ENCODE results near the gene ADORA2B.

Gene ADORA2B

DNA sequence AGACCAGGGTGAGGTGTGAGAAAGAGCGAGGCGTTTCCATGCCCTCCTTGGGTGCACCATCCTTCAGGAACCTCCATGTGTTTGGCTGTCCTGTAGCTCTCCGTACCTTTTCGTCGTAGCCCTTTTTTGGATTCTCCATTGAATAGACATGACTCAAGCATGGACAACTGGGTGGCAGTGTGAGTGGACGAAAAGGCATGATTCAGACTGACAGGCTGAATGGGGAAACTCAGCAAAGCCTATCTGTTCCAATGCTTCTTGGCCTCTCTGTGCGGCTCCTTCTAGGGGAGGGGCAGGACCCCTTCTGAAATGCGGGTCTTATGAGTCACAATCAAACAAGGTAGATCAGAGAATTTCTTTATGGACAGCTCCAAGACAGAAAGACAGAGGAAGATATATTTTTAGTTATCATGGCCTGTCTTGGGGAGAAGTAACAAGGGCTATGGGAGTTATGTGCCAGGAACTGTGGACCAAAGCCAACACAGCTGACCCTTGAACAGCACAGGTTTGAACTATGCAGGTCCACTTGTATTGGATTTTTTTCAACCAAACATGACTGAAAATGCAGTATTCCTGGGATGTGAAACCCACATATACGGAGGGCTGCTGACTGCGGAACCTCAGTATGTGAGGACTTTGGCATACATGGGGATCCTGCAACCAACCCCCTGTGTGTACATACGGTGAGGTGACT is 22.9 kb downstream of the ADORA2B start:
- TF ChIP-seq REST (IDR thresholded peaks at IDR 0.05; ENCODE audit: insufficient replicate concordance, low read depth) (no peak), SPI1 (IDR thresholded peaks at IDR 0.05; ENCODE audit: borderline replicate concordance, low read depth) (no peak), POLR2AphosphoS5 (IDR thresholded peaks at IDR 0.05; ENCODE audit: low read depth) (no peak), GABPA (IDR thresholded peaks at IDR 0.05; ENCODE audit: low read depth) (no peak)
- TF ChIP-seq, protein P1, sequence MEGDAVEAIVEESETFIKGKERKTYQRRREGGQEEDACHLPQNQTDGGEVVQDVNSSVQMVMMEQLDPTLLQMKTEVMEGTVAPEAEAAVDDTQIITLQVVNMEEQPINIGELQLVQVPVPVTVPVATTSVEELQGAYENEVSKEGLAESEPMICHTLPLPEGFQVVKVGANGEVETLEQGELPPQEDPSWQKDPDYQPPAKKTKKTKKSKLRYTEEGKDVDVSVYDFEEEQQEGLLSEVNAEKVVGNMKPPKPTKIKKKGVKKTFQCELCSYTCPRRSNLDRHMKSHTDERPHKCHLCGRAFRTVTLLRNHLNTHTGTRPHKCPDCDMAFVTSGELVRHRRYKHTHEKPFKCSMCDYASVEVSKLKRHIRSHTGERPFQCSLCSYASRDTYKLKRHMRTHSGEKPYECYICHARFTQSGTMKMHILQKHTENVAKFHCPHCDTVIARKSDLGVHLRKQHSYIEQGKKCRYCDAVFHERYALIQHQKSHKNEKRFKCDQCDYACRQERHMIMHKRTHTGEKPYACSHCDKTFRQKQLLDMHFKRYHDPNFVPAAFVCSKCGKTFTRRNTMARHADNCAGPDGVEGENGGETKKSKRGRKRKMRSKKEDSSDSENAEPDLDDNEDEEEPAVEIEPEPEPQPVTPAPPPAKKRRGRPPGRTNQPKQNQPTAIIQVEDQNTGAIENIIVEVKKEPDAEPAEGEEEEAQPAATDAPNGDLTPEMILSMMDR (IDR thresholded peaks at IDR 0.05; ENCODE audit: insufficient read depth, low read length): no peak
- Histone ChIP-seq H3K4me3 (replicated peaks; ENCODE audit: insufficient read depth, low read length) (no peak overlapping the region), H3K27me3 (ENCODE audit: insufficient read depth, poor library complexity, severe bottlenecking) (no peaks in the 10 kb centered on the region), H3K27ac (replicated peaks) (no peak overlapping the region)
- DNase-seq (ENCODE audit: low read depth in 1 of 2, low spot score in 1 of 2): no peak

DNA sequence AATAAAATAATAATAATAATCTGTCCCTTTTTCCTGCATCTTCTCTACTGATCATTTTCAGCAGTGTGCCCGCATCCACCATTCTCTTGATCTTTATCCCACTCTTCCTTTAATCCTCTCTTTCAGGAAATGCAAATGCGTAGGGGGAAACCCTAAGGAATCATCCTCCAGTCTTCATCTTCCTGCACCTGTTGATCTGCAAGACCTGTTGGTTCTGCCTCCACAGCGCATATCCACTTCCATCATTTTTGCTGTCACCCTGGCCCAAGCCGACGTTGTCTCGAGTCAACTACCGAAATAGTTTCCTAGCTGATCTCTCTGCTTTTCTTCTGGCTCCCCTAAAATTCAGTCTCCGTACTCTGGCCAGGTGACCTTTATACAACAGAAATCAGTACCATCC is 24.5 kb downstream of the ADORA2B start:
- Histone ChIP-seq H3K27ac (replicated peaks) (no peak overlapping the region), H3K27me3 (ENCODE audit: insufficient read depth, poor library complexity, severe bottlenecking) (no peaks in the 10 kb centered on the region), H3K4me3 (replicated peaks; ENCODE audit: insufficient read depth, low read length) (no peak overlapping the region)
- TF ChIP-seq REST (IDR thresholded peaks at IDR 0.05; ENCODE audit: insufficient replicate concordance, low read depth) (no peak), SPI1 (IDR thresholded peaks at IDR 0.05; ENCODE audit: borderline replicate concordance, low read depth) (no peak), GABPA (IDR thresholded peaks at IDR 0.05; ENCODE audit: low read depth) (no peak), POLR2AphosphoS5 (IDR thresholded peaks at IDR 0.05; ENCODE audit: low read depth) (no peak)
- TF ChIP-seq, protein P1 (IDR thresholded peaks at IDR 0.05; ENCODE audit: insufficient read depth, low read length): no peak
- DNase-seq (ENCODE audit: low read depth in 1 of 2, low spot score in 1 of 2): no peak

DNA sequence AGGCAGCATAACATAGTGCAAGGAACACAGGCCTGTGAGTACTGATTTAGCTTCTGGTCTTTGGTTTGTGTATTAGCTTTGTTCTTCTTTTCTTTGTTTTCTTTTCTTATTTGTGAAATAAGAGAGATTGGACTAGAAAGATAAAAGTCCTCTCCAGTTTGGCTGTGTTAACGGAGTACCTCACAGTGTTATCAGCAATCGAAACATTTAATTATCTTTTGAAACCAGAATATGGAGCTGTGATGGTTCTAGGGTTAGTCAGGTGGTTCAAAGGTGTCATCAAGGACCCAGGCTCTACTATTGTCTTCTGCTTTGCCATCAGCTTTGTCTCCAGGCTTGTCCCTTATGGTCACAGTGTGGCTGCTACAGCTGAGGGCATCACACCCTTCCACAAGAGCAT is 25.6 kb downstream of the ADORA2B start:
- TF ChIP-seq, protein P1 (IDR thresholded peaks at IDR 0.05; ENCODE audit: insufficient read depth, low read length): no peak
- no peak for TF ChIP-seq POLR2AphosphoS5 (IDR thresholded peaks at IDR 0.05; ENCODE audit: low read depth)
- TF ChIP-seq GABPA (IDR thresholded peaks at IDR 0.05; ENCODE audit: low read depth): no peak
- no peak for TF ChIP-seq REST (IDR thresholded peaks at IDR 0.05; ENCODE audit: insufficient replicate concordance, low read depth)
- TF ChIP-seq SPI1 (IDR thresholded peaks at IDR 0.05; ENCODE audit: borderline replicate concordance, low read depth): no peak
- H3K27me3 ChIP-seq (ENCODE audit: insufficient read depth, poor library complexity, severe bottlenecking): no peaks in the 10 kb centered on the region
- no peak overlapping the region for H3K27ac ChIP-seq (replicated peaks)
- DNase-seq (ENCODE audit: low read depth in 1 of 2, low spot score in 1 of 2): no peak
- no peak overlapping the region for H3K4me3 ChIP-seq (replicated peaks; ENCODE audit: insufficient read depth, low read length)
